Trophoblast cell (in vitro differentiated cells and primary cell): Measurements from ENCODE around the gene PIGV.
"Not testable (repeated sequence)": the region's sequence is repeated elsewhere in the genome, so short reads cannot be mapped to it uniquely, and the experiment has no call there.

Source experiments
- DNase-seq, 2 donors: peaks; one replicate each; pipeline ENCODE4 v3.0.0-alpha.2; 2016
- H2AFZ ChIP-seq: 2 replicates; pipeline ENCODE4 v1.6.1; 2013; ENCODE audit warnings: low read length, moderate library complexity, mild to moderate bottlenecking; ENCODE audit not compliant: insufficient read depth, poor library complexity
- H2AK5ac ChIP-seq: 2 replicates; pipeline ENCODE4 v1.6.1; 2013; ENCODE audit warnings: mild to moderate bottlenecking, low read length
- H2BK120ac ChIP-seq: 2 replicates; pipeline ENCODE4 v1.6.1; 2013; ENCODE audit warnings: low read length, mild to moderate bottlenecking, moderate library complexity; ENCODE audit not compliant: insufficient read depth, poor library complexity
- H2BK12ac ChIP-seq: 2 replicates; pipeline ENCODE4 v1.6.1; 2013; ENCODE audit warnings: mild to moderate bottlenecking, low read length, moderate library complexity
- H2BK5ac ChIP-seq: 2 replicates; pipeline ENCODE4 v1.6.1; 2013; ENCODE audit warnings: low read length, low read depth, moderate library complexity, mild to moderate bottlenecking; ENCODE audit not compliant: poor library complexity
- H3K14ac ChIP-seq: 2 replicates; pipeline ENCODE4 v1.6.1; 2013; ENCODE audit warnings: mild to moderate bottlenecking, low read length
- H3K18ac ChIP-seq: 2 replicates; pipeline ENCODE4 v1.6.1; 2013; ENCODE audit warnings: mild to moderate bottlenecking, low read length
- H3K23ac ChIP-seq: 2 replicates; pipeline ENCODE4 v1.6.1; 2013; ENCODE audit warnings: low read length
- H3K27ac ChIP-seq: 2 replicates; pipeline ENCODE4 v1.5.1; 2013; ENCODE audit warnings: low read depth, mild to moderate bottlenecking, inconsistent platforms, low read length, moderate library complexity
- H3K27me3 ChIP-seq: 2 replicates; pipeline ENCODE4 v1.6.1; 2013; ENCODE audit warnings: inconsistent platforms, mild to moderate bottlenecking, low read length, moderate library complexity; ENCODE audit not compliant: insufficient read depth
- H3K36me3 ChIP-seq, 2 experiments: 1 replicate in 1 of 2; 2 replicates in 1 of 2; pipeline ENCODE4 v1.6.1; 2013; ENCODE audit warnings: low read length in 2 of 2, mild to moderate bottlenecking in 2 of 2, moderate library complexity in 1 of 2; ENCODE audit not compliant: insufficient read depth in 2 of 2, control insufficient read depth in 1 of 2
- H3K4ac ChIP-seq: 2 replicates; pipeline ENCODE4 v1.6.1; 2013; ENCODE audit warnings: low read depth, mild to moderate bottlenecking, low read length, moderate library complexity
- H3K4me1 ChIP-seq, 2 experiments: 1 replicate in 1 of 2; 2 replicates in 1 of 2; pipeline ENCODE4 v1.6.1; 2013; ENCODE audit warnings: low read length in 2 of 2, mild to moderate bottlenecking in 2 of 2, moderate library complexity in 1 of 2; ENCODE audit not compliant: insufficient read depth in 2 of 2, control insufficient read depth in 1 of 2
- H3K4me2 ChIP-seq: 2 replicates; pipeline ENCODE4 v1.6.1; 2013; ENCODE audit warnings: inconsistent platforms, mild to moderate bottlenecking, low read length, moderate library complexity
- H3K4me3 ChIP-seq: 2 replicates; pipeline ENCODE4 v1.5.1; 2013; ENCODE audit warnings: mild to moderate bottlenecking, low read depth, low read length, inconsistent platforms
- H3K79me1 ChIP-seq: one replicate; pipeline ENCODE4 v1.6.1; 2013; ENCODE audit warnings: low read length
- H3K79me2 ChIP-seq: 2 replicates; pipeline ENCODE4 v1.6.1; 2013; ENCODE audit warnings: low read length, mild to moderate bottlenecking; ENCODE audit not compliant: control insufficient read depth, insufficient read depth, poor library complexity
- H3K9ac ChIP-seq: 2 replicates; pipeline ENCODE4 v1.6.1; 2013; ENCODE audit warnings: mild to moderate bottlenecking, low read length
- H3K9me3 ChIP-seq: 2 replicates; pipeline ENCODE4 v1.6.1; 2013; ENCODE audit warnings: low read depth, mild to moderate bottlenecking, control low read depth, inconsistent platforms, low read length; ENCODE audit not compliant: insufficient read depth
- H4K12ac ChIP-seq: 2 replicates; pipeline ENCODE4 v1.6.1; 2013; ENCODE audit warnings: low read depth, mild to moderate bottlenecking, low read length, moderate library complexity
- H4K8ac ChIP-seq: 2 replicates; pipeline ENCODE4 v1.6.1; 2013; ENCODE audit warnings: low read depth, mild to moderate bottlenecking, low read length, moderate library complexity
- H4K91ac ChIP-seq: one replicate; pipeline ENCODE4 v1.6.1; 2013; ENCODE audit warnings: low read depth, mild to moderate bottlenecking, low read length, moderate library complexity
- WGBS: extraction: QIAGEN DNeasy Blood & Tissue Kit; methylation state at CpG from one replicate; pipeline ENCODE4 v1.1.7; 2013; ENCODE audit warnings: missing lambda C conversion rate; ENCODE audit not compliant: insufficient read length, insufficient coverage; ENCODE audit errors: extremely low coverage; 5-methylcytosine and 5-hydroxymethylcytosine counted together

The PIGV gene

DNA sequence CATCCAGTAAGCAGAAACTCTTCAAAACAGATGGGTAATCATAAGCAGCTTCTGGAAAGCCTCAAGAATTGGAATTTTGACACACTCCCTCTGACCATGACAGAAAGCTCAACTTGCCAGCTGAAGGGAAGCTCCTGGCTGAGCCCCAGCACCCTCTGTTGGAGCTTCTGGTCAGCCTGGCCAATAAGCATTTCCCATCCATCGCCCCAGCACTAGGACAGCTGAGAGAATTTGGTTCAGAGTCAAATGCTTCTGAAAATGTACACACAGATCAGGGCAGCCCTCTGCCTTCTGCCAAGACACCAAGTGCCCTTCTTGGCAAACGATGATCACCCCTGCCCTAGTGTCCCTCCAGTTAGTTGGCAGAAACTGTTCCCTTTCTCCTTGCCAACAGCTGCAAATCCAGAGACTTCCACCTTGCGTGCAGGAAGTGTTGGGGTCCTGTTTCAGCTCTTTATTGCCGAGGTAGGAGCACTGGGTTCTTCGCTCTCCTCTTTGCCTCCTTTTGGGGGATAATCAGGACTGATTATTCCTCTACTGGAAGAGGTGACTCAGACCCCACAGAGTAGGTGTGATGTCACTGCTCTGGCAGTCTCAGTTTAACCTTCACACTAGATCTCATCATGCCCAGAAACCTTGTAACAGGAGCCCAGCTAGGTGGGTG lies 11.9 kb downstream of the PIGV start:
- Histone ChIP-seq H4K8ac (peak overlapping the region; percentile 30), H2AK5ac (peak overlapping the region; percentile 46), H2BK12ac (peak overlapping the region; percentile 65), H3K18ac (peak overlapping the region; percentile 27), H2BK120ac (peak overlapping the region; percentile 62), H4K91ac (peak overlapping the region; percentile 72), H3K14ac (peak overlapping the region; percentile 50), H3K9me3 (no peaks in the 10 kb centered on the region), H4K12ac (peak overlapping the region; percentile 26), H3K4me2 (peak overlapping the region; percentile 5), H3K79me2 (no peaks in the 10 kb centered on the region), H3K4me3 (no peak overlapping the region), H2BK5ac (peak overlapping the region; percentile 69), H3K9ac (no peak overlapping the region), H3K27ac (peak overlapping the region; percentile 66), H3K36me3 (peaks cover 3 to 5% of the 10 kb centered on the region in 2 experiments), H3K27me3 (no peaks in the 10 kb centered on the region), H3K4ac (peak overlapping the region; percentile 13), H3K4me1 (peaks cover 7 to 16% of the 10 kb centered on the region in 2 experiments), H3K23ac (no peak overlapping the region), H2AFZ (no peak overlapping the region), H3K79me1 (peaks cover 8% of the 10 kb centered on the region)
- peak; percentile 21 to 46 for DNase-seq
- WGBS, result no CpG with 5 or more reads among the region's 5 CpGs

DNA sequence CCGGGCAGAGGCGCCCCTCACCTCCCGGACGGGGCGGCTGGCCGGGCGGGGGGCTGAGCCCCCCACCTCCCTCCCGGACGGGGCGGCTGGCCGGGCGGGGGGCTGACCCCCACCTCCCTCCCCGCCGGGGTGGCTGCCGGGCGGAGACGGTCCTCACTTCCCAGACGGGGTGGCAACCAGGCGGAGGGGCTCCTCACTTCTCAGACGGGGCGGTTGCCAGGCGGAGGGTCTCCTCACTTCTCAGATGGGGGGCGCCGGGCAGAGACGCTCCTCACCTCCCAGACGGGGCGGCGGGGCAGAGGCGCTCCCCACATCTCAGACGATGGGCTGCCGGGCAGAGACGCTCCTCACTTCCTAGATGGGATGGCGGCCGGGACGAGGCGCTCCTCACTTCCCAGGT lies 16.2 kb downstream of the PIGV start:
- not testable (repeated sequence) for H3K27ac ChIP-seq, DNase-seq, H3K79me2 ChIP-seq, H2BK12ac ChIP-seq, H4K8ac ChIP-seq, H3K14ac ChIP-seq, H2BK5ac ChIP-seq, H2AK5ac ChIP-seq, H4K91ac ChIP-seq, H3K18ac ChIP-seq, H3K9me3 ChIP-seq, H3K27me3 ChIP-seq, H2BK120ac ChIP-seq, H3K4me3 ChIP-seq, H3K4ac ChIP-seq, H4K12ac ChIP-seq, H3K23ac ChIP-seq, H3K9ac ChIP-seq, H2AFZ ChIP-seq, H3K4me2 ChIP-seq, H3K79me1 ChIP-seq, H3K36me3 ChIP-seq
- no CpG with 5 or more reads among the region's 36 CpGs for WGBS
- H3K4me1 ChIP-seq, result peaks cover 7 to 10% of the 10 kb centered on the region in 2 experiments

DNA sequence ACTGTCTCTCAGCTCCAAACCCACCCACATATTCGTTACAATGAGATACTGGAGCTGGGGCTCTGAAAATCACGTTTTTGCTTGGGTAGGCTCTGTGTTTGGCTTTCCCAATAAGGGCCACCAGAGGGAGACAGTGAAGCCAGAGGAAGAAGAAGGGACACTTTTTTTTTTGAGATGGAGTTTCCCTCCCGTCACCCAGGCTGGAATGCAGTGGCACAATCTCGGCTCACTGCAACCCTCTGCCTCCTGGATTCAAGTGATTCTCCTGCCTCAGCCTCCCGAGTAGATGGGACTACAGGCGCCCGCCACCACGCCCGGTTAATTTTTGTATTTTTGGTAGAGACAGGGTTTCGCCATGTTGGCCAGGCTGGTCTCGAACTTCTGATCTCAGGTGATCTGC lies 22.4 kb downstream of the PIGV start:
- not testable (repeated sequence) for H4K8ac ChIP-seq, H3K79me2 ChIP-seq, H4K12ac ChIP-seq, H3K4me1 ChIP-seq, H3K14ac ChIP-seq, H3K23ac ChIP-seq, H4K91ac ChIP-seq, H3K27ac ChIP-seq, H3K79me1 ChIP-seq, H3K9ac ChIP-seq, H3K27me3 ChIP-seq, H2AK5ac ChIP-seq, H3K4ac ChIP-seq, H2BK12ac ChIP-seq, H2BK5ac ChIP-seq, H3K18ac ChIP-seq, H2BK120ac ChIP-seq, H3K36me3 ChIP-seq, H2AFZ ChIP-seq, H3K9me3 ChIP-seq, H3K4me2 ChIP-seq, H3K4me3 ChIP-seq
- no CpG with 5 or more reads among the region's 11 CpGs for WGBS
- peak; percentile 79 to 95 for DNase-seq

DNA sequence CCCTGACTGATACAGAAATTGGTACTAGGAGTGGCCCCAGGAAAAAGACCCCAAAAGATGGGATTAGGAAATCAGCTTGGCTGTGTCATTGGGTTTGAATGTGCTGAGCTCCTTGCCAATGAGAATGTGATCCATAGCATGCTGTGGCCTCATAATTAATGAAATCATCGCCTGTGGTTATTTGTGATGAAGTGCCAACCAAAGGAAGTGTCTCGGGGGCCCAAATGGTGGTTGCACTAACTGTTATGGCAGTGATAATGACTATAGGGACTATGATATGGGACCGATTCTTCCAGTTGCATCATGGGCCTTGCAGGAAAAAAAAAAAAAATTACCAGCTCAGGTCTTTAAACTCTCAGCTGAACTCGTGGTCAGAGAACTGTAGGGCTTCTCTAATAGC lies 23.3 kb downstream of the PIGV start:
- Histone ChIP-seq H2BK12ac (no peak overlapping the region), H3K79me1 (no peaks in the 10 kb centered on the region), H3K4me1 (no peaks in the 10 kb centered on the region), H3K4ac (no peak overlapping the region), H3K9me3 (no peaks in the 10 kb centered on the region), H3K4me3 (no peak overlapping the region), H3K4me2 (no peak overlapping the region), H3K18ac (no peak overlapping the region), H2AFZ (no peak overlapping the region), H3K36me3 (no peaks in the 10 kb centered on the region), H3K14ac (no peak overlapping the region), H2BK5ac (no peak overlapping the region), H4K12ac (no peak overlapping the region), H3K27me3 (no peaks in the 10 kb centered on the region), H3K27ac (no peak overlapping the region), H2BK120ac (no peak overlapping the region), H4K8ac (no peak overlapping the region), H3K79me2 (no peaks in the 10 kb centered on the region), H2AK5ac (no peak overlapping the region), H3K23ac (no peak overlapping the region), H3K9ac (no peak overlapping the region), H4K91ac (no peak overlapping the region)
- DNase-seq, result no peak
- WGBS, result no CpG with 5 or more reads among the region's 4 CpGs
